SK-N-SH (cell line): Measurements from ENCODE around the gene TBC1D5. TPM values are rescaled to one million over a fixed set of nuclear protein-coding genes. Genes with fewer than 3 reads are reported as not detected.

ENCODE experiments used
- CTCF ChIA-PET: fragments of 300-600, 350-600 bp; formaldehyde crosslinking; extraction: SDS; loops from one replicate; lab custom pipeline; 2021; lab: Yijun Ruan, JAX
- POLR2A ChIA-PET: fragments of 350-600 bp; sonication (Branson Sonifier 250); formaldehyde crosslinking; extraction: SDS; loops from one replicate; lab custom pipeline; 2020; ENCODE audit warnings: antibody characterized with exemption, inconsistent platforms; lab: Yijun Ruan, JAX
- DNase-seq: peaks from one replicate; pipeline ENCODE4 v3.0.0; 2012
- H2AFZ ChIP-seq: fragments of 200-600 bp; sonication (generic); 2 replicates; pipeline ENCODE4 v1.8.1; 2016; ENCODE audit warnings: antibody characterized with exemption, mild to moderate bottlenecking, low read depth
- H3F3A ChIP-seq: fragments of 200-600 bp; sonication (generic); replicated peaks from 2 replicates; pipeline ENCODE3; 2016; ENCODE audit warnings: antibody characterized with exemption, mild to moderate bottlenecking; ENCODE audit not compliant: insufficient read depth
- H3K27ac ChIP-seq, 2 experiments: fragments of 200-500 bp in 1 of 2; fragments of 200-600 bp in 1 of 2; sonication (Bioruptor generic) in 1 of 2; sonication (generic), shearing (Covaris generic) in 1 of 2; 2 replicates each; pipeline versions ENCODE4 v1.5.1 to v1.6.1; 2014 to 2016; ENCODE audit warnings: low read depth in 2 of 2, inconsistent platforms in 1 of 2, low read length in 1 of 2, mild to moderate bottlenecking in 1 of 2, mixed read lengths in 1 of 2
- H3K27me3 ChIP-seq: fragments of 200-600 bp; sonication (generic), shearing (Covaris generic); 2 replicates; pipeline ENCODE4 v1.6.1; 2016; ENCODE audit warnings: mixed run types; ENCODE audit not compliant: insufficient read depth
- H3K36me3 ChIP-seq, 2 experiments: fragments of 200-500 bp in 1 of 2; fragments of 200-600 bp in 1 of 2; sonication (Bioruptor generic) in 1 of 2; sonication (generic) in 1 of 2; replicated peaks in 1 of 2; 2 replicates each; pipeline versions ENCODE3 to v1.5.1; 2014 to 2016; ENCODE audit warnings: low read length in 1 of 2, mild to moderate bottlenecking in 1 of 2; ENCODE audit not compliant: insufficient read depth in 2 of 2, control insufficient read depth in 1 of 2
- H3K4me1 ChIP-seq, 2 experiments: fragments of 200-500 bp in 1 of 2; fragments of 200-600 bp in 1 of 2; sonication (Bioruptor generic) in 1 of 2; sonication (generic), shearing (Covaris generic) in 1 of 2; 2 replicates each; pipeline versions ENCODE4 v1.5.1 to v1.6.1; 2014 to 2016; ENCODE audit warnings: low read depth in 1 of 2, low read length in 1 of 2, mixed run types in 1 of 2; ENCODE audit not compliant: insufficient read depth in 2 of 2, control insufficient read depth in 1 of 2
- H3K4me2 ChIP-seq: fragments of 200-600 bp; sonication (generic), shearing (Covaris generic); 2 replicates; pipeline ENCODE4 v1.6.1; 2017; ENCODE audit warnings: mixed run types
- H3K4me3 ChIP-seq, 2 experiments: fragments of 200-500 bp in 1 of 2; fragments of 200-600 bp in 1 of 2; sonication (Bioruptor generic) in 1 of 2; sonication (generic), shearing (Covaris generic) in 1 of 2; 2 replicates each; pipeline versions ENCODE4 v1.5.1 to v1.8.1; 2014 to 2016; ENCODE audit warnings: low read depth in 2 of 2, inconsistent platforms in 1 of 2, low read length in 1 of 2, mild to moderate bottlenecking in 1 of 2, mixed read lengths in 1 of 2, moderate library complexity in 1 of 2
- H3K79me2 ChIP-seq: fragments of 200-600 bp; sonication (generic); 2 replicates; pipeline ENCODE4 v1.8.1; 2017; ENCODE audit warnings: mild to moderate bottlenecking; ENCODE audit not compliant: insufficient read depth
- H3K9ac ChIP-seq: fragments of 200-600 bp; sonication (generic); 2 replicates; pipeline ENCODE4 v1.6.1; 2017; ENCODE audit warnings: mixed run types
- H3K9me2 ChIP-seq: fragments of 200-600 bp; sonication (generic); 2 replicates; pipeline ENCODE4 v1.6.1; 2017; ENCODE audit warnings: mixed run types
- H3K9me3 ChIP-seq: fragments of 200-600 bp; sonication (generic); 2 replicates; pipeline ENCODE4 v1.6.1; 2017; ENCODE audit warnings: mixed run types, mild to moderate bottlenecking, moderate library complexity
- H4K20me1 ChIP-seq: fragments of 200-600 bp; sonication (generic); 2 replicates; pipeline ENCODE4 v1.6.1; 2017; ENCODE audit warnings: mild to moderate bottlenecking, mixed run types; ENCODE audit not compliant: insufficient read depth
- CHD2 ChIP-seq: fragments of 150-350 bp; IDR thresholded peaks from 2 replicates; pipeline ENCODE4 v1.6.1; 2018; ENCODE audit warnings: low read length; ENCODE audit not compliant: partially characterized antibody
- CTCF ChIP-seq: fragments of 200-600 bp; sonication (generic); IDR thresholded peaks from 2 replicates; pipeline ENCODE4 v1.6.1; 2017; ENCODE audit warnings: antibody characterized with exemption, mild to moderate bottlenecking, moderate library complexity
- FOSL2 ChIP-seq: IDR thresholded peaks from 2 replicates; pipeline ENCODE4 v1.4.0; 2012; ENCODE audit warnings: low read depth, mild to moderate bottlenecking, moderate library complexity, borderline replicate concordance
- FOXM1 ChIP-seq: IDR thresholded peaks from 2 replicates; pipeline ENCODE4 v1.4.0; 2012; ENCODE audit warnings: low read depth, mild to moderate bottlenecking
- GABPA ChIP-seq: IDR thresholded peaks from 2 replicates; pipeline ENCODE4 v1.4.0; 2012; ENCODE audit warnings: low read depth, mild to moderate bottlenecking
- IRF3 ChIP-seq: fragments of 150-350 bp; IDR thresholded peaks from 2 replicates; pipeline ENCODE4 v1.6.1; 2016; ENCODE audit warnings: mild to moderate bottlenecking, low read depth, low read length
- JUND ChIP-seq: IDR thresholded peaks from 2 replicates; pipeline ENCODE4 v1.4.0; 2012
- MAX ChIP-seq: IDR thresholded peaks from 2 replicates; pipeline ENCODE4 v1.4.0; 2012; ENCODE audit warnings: low read depth
- NFIC ChIP-seq: IDR thresholded peaks from 2 replicates; pipeline ENCODE4 v1.4.0; 2012; ENCODE audit warnings: borderline replicate concordance
- PBX3 ChIP-seq: IDR thresholded peaks from 2 replicates; pipeline ENCODE4; 2012
- REST ChIP-seq: IDR thresholded peaks from 2 replicates; pipeline ENCODE4 v1.6.1; 2012; ENCODE audit warnings: mild to moderate bottlenecking, low read depth, low read length, moderate library complexity
- RXRA ChIP-seq: IDR thresholded peaks from 2 replicates; pipeline ENCODE4 v1.4.0; 2012; ENCODE audit warnings: low read depth, mild to moderate bottlenecking, borderline replicate concordance
- SIN3A ChIP-seq: IDR thresholded peaks from 2 replicates; pipeline ENCODE4 v1.6.1; 2012; ENCODE audit warnings: low read depth, mild to moderate bottlenecking, low read length, moderate library complexity, borderline replicate concordance
- SMC3 ChIP-seq: IDR thresholded peaks from 2 replicates; pipeline ENCODE4 v1.6.1; 2012; ENCODE audit warnings: low read depth, low read length, improper control_type of control experiment
- TAF1 ChIP-seq: IDR thresholded peaks from 2 replicates; pipeline ENCODE4 v1.6.1; 2012; ENCODE audit warnings: low read depth, mild to moderate bottlenecking, low read length, moderate library complexity, borderline replicate concordance
- TCF12 ChIP-seq: IDR thresholded peaks from 2 replicates; pipeline ENCODE4 v1.4.0; 2012
- TEAD4 ChIP-seq: IDR thresholded peaks from 2 replicates; pipeline ENCODE4 v1.4.0; 2012; ENCODE audit warnings: mild to moderate bottlenecking, borderline replicate concordance; ENCODE audit not compliant: insufficient read depth
- USF1 ChIP-seq: IDR thresholded peaks from 2 replicates; pipeline ENCODE4 v1.4.0; 2012; ENCODE audit warnings: low read depth, borderline replicate concordance
- YY1 ChIP-seq: IDR thresholded peaks from 2 replicates; pipeline ENCODE4 v1.4.0; 2012; ENCODE audit warnings: low read depth, mild to moderate bottlenecking
- ZBTB33 ChIP-seq: IDR thresholded peaks from 2 replicates; pipeline ENCODE4 v1.4.0; 2012; ENCODE audit warnings: low read depth, borderline replicate concordance
- WGBS: methylation state at CpG from one replicate; pipeline ENCODE4 v1.1.6; 2017; ENCODE audit warnings: low lambda C conversion rate; 5-methylcytosine and 5-hydroxymethylcytosine counted together
- polyA plus RNA-seq, 3 experiments: library from polyadenylated mRNA; depleted of rRNA; stranded (reverse); fragments of >200 nt; gene quantifications; 2 replicates each; pipeline ENCODE4 v1.2.3, GENCODE V29; 2012

Gene TBC1D5
- polyA plus RNA-seq, 1 of the 3 experiments (the other 2 are of a cell fraction), result 19.5 TPM

GRCh38 chr3:17573396-17573795 lies 169.0 kb downstream of the TBC1D5 start:
- H3K9me2 ChIP-seq, result no peaks in the 10 kb centered on the region; the same call in 1 of the 2 replicates
- no peak overlapping the region for H3K4me3 ChIP-seq
- no peak overlapping the region for H3K27ac ChIP-seq
- no peaks in the 10 kb centered on the region for H4K20me1 ChIP-seq
- no peaks in the 10 kb centered on the region for H3K79me2 ChIP-seq
- ChIA-PET CTCF (no interaction called here), POLR2A (no interaction called here)
- H3K27me3 ChIP-seq, result no peaks in the 10 kb centered on the region
- peaks cover 8 to 11% of the 10 kb centered on the region in 2 experiments; a peak in 2 of 4 replicates for H3K4me1 ChIP-seq
- DNase-seq, result no peak
- no peak overlapping the region for H3K9ac ChIP-seq
- no peaks in the 10 kb centered on the region for H3K9me3 ChIP-seq
- no peaks in the 10 kb centered on the region for H3F3A ChIP-seq
- H3K4me2 ChIP-seq, result no peak overlapping the region
- no peak for TF ChIP-seq SMC3
- no peak for TF ChIP-seq CTCF
- no peak for TF ChIP-seq JUND
- TF ChIP-seq PBX3, result no peak
- TF ChIP-seq TAF1, result no peak
- TF ChIP-seq REST, result no peak
- TF ChIP-seq FOSL2, result no peak
- TF ChIP-seq MAX, result no peak
- TF ChIP-seq FOXM1, result no peak
- TF ChIP-seq GABPA, result no peak
- no peak for TF ChIP-seq IRF3
- TF ChIP-seq SIN3A, result no peak
- TF ChIP-seq TCF12, result no peak
- no peak for TF ChIP-seq RXRA
- TF ChIP-seq YY1, result no peak
- TF ChIP-seq CHD2, result no peak
- no peak for TF ChIP-seq USF1
- TF ChIP-seq TEAD4, result no peak
- TF ChIP-seq ZBTB33, result no peak
- no peak for TF ChIP-seq NFIC
- WGBS, result 91% methylated on average over 1 of the region's 1 CpG
- no peak overlapping the region for H2AFZ ChIP-seq
- H3K36me3 ChIP-seq, result no peaks in the 10 kb centered on the region
